Measurements from ENCODE around the gene SYNE1.

- TF ChIP-seq, protein P1, sequence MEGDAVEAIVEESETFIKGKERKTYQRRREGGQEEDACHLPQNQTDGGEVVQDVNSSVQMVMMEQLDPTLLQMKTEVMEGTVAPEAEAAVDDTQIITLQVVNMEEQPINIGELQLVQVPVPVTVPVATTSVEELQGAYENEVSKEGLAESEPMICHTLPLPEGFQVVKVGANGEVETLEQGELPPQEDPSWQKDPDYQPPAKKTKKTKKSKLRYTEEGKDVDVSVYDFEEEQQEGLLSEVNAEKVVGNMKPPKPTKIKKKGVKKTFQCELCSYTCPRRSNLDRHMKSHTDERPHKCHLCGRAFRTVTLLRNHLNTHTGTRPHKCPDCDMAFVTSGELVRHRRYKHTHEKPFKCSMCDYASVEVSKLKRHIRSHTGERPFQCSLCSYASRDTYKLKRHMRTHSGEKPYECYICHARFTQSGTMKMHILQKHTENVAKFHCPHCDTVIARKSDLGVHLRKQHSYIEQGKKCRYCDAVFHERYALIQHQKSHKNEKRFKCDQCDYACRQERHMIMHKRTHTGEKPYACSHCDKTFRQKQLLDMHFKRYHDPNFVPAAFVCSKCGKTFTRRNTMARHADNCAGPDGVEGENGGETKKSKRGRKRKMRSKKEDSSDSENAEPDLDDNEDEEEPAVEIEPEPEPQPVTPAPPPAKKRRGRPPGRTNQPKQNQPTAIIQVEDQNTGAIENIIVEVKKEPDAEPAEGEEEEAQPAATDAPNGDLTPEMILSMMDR (IDR thresholded peaks at IDR 0.05), result no peak
- TF ChIP-seq POLR2A (IDR thresholded peaks at IDR 0.05) (no peak), EP300 (IDR thresholded peaks at IDR 0.05) (no peak)
Measured at GRCh38 chr6:152630832-152631231, 6.3 kb downstream of the SYNE1 start.

Data from upper lobe of left lung (tissue), 4 donors.